SIG-M5 treated with dmso at 0.1 percent for 504 hours (cell line): ENCODE measurements around the gene ANKRD40.
A peak's percentile ranks its signal among the peaks of the same experiment; 100 is the strongest.

Source experiments
- DNase-seq: peaks from one replicate; lab custom pipeline; 2025; ENCODE audit not compliant: unreplicated experiment; lab: John Stamatoyannopoulos, UW

ANKRD40 gene

DNA sequence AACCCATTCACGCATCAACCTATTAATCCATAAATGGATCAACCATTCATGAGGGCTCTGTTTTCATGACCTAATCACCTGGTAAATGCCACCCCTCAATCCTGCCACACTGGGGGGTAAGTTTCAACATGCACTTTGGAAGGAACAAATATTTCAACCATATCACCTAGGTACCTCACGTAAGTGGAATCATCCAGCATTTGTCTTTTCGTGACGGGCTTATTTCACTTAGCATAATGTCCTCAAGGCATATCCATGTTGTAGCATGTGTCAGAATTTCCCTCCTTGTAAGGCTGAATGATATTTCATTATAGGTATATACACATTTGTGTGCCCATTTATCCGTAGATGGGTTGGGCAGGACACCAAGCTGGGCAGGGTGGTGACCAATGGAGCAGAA is 35.6 kb downstream of the ANKRD40 start:
- no peak for DNase-seq

DNA sequence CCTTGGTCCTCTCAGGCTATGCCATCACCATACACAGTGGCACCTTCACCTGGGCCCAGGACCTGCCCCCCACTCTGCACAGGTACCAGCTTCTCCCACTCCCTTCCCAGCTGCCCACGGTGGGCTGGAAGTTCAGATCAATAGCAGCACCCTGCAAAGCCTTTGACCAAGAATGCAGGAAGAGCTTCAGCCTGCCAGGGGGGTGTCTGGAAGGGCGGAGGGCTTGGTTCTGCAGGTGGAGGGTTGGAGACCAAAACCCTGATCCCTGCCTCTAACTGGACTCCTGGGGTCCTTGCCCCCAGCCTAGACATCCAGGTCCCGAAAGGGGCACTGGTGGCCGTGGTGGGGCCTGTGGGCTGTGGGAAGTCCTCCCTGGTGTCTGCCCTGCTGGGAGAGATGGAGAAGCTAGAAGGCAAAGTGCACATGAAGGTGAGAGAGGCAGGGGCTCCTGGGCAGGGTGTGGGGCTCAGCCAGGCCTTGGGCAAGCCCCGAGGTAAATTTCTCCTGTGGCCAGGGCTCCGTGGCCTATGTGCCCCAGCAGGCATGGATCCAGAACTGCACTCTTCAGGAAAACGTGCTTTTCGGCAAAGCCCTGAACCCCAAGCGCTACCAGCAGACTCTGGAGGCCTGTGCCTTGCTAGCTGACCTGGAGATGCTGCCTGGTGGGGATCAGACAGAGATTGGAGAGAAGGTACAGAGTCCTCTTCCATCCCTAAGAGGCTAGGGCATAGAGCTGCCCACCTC is 38.7 kb downstream of the ANKRD40 start:
- DNase-seq: no peak

DNA sequence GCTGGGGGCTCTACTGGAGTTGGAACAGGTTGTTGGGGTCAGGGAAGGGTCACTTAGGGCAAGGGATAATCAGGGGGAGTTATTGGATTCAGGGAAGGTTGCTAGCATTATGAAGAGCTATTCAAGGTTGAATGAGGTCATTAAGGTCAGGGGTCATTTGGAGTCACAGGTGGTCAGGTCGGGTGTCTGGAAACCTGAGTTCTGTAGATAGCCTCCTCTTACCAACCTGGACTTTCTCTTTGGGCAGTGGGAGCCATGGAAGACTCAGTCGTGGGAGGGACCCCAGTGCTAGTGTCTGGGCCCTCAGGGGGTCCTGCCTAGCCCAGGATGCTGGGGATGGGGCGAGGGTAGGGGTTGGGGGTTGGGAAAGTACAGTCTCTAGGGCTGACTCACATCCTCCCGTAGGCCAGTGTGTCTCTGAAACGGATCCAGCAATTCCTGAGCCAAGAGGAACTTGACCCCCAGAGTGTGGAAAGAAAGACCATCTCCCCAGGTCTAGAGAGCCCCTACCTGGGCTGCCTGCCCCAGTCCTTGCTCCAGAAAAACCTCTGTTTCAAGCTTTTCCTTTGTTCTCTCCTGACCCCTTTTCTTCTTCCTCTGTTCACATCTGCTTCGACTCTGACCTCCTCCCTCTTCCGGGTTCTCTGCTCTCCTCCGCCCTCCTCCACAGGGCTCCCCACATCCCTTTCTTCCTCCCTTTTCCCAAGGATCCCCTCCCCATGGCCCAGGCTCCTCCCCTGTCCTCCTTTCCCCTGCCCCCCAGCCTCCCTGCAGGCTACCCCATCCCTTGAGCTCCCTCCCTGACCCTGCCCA is 39.5 kb downstream of the ANKRD40 start:
- DNase-seq: no peak

DNA sequence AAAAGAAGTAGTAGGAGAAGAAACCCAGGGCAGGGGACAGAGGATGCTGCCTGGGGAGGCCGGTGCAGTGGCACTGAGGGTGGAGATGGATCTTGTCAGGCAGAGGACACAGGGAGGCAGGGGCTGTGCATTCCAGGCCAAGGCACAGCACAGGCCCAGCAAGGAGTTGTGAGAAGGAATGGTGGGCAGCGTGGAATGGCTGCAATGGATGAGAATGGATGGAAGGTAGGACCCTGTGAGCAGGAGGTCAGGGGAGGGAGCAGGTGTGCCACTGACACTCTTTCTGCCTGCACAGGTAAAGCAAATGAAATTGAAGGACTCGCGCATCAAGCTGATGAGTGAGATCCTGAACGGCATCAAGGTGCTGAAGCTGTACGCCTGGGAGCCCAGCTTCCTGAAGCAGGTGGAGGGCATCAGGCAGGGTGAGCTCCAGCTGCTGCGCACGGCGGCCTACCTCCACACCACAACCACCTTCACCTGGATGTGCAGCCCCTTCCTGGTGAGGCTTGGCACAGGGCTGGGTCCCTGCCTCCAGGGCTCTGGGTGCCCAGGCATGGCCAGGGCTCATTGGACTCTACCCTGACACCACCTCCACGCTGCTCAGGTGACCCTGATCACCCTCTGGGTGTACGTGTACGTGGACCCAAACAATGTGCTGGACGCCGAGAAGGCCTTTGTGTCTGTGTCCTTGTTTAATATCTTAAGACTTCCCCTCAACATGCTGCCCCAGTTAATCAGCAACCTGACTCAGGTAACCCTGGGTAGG is 40.3 kb downstream of the ANKRD40 start:
- no peak for DNase-seq

DNA sequence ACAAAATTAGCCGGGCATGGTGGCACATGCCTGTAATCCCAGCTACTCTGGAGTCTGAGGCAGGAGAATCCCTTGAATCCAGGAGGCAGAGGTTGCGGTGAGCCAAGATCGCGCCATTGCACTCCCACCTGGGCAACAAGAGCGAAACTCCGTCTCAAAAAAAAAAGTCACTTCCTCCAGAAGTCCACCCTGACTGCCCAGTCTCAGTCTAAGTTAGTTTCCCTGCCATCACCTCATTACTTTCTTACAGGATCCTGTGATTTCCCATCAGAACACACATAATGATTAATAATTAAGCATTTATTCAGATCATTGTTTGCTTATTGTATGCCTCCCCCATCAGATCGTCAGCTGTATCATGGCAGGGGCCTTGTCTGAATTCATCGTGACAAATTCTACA is 41.4 kb downstream of the ANKRD40 start:
- DNase-seq: no peak

DNA sequence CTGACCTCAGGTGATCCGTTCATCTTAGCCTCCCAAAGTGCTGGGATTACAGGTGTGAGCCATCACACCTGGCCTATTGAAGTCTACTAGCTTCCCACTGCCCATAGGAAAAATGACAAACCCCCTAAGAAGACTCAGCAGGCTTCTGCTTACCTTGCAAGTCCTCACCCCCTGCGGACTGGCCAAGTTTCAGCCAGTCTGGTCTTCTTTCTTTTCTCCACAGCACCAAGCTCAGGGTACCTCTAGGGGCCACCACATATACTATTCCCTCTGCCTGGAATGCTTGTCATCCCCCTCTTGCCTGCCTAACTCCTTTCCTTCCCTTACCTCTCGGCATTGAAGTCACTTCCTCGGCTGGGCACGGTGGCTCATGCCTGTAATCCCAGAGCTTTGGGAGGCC is 41.9 kb downstream of the ANKRD40 start:
- DNase-seq: no peak

DNA sequence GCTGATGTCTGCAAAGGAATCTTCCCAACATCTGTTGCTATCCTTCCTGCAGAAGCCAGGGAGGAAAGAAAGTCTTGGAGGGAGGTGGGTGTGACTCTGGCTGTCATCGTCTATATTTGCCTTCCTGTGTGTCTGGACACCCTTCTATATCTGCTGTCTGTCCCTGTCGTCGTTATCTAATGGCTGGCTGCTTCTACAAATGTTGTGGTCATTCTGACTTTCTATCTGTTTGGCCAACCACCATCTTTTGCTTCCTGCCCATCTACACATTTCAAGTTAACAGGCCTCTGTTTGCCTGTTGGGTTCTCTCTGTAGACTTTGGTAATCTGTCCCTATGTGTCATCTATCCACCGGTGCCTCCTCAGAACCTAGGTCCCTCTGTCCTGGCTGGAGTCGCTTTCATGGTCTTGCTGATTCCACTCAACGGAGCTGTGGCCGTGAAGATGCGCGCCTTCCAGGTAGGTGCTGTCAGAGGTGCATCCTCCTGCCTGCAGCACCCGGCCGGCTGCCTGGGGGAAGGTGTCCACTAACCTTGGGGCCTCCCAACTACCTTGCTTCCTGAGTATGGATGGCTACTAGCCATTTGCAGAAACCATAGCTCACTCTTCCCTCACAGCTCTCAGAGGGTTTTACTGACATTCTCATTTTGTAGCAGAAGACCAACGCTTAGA is 42.8 kb downstream of the ANKRD40 start:
- DNase-seq: no peak

DNA sequence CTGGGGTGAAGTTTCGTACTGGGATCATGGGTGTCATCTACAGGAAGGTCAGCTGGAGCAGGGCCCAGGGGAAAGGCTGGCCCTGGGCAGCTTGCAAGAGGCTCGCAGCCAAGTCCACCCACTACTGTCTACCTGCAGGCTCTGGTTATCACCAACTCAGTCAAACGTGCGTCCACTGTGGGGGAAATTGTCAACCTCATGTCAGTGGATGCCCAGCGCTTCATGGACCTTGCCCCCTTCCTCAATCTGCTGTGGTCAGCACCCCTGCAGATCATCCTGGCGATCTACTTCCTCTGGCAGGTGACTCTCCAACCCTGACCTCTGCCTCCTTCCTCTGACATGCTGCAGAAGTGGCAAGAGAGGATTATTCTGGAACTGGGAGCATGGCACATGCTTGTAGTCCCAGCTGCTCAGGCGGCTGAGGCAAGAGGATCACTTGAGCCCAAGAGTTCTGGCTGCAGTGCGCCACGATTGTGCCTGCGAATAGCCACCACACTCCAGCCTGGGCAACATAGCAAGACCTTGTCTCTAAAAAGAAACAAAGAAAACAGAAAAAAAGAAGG is 43.8 kb downstream of the ANKRD40 start:
- no peak for DNase-seq

DNA sequence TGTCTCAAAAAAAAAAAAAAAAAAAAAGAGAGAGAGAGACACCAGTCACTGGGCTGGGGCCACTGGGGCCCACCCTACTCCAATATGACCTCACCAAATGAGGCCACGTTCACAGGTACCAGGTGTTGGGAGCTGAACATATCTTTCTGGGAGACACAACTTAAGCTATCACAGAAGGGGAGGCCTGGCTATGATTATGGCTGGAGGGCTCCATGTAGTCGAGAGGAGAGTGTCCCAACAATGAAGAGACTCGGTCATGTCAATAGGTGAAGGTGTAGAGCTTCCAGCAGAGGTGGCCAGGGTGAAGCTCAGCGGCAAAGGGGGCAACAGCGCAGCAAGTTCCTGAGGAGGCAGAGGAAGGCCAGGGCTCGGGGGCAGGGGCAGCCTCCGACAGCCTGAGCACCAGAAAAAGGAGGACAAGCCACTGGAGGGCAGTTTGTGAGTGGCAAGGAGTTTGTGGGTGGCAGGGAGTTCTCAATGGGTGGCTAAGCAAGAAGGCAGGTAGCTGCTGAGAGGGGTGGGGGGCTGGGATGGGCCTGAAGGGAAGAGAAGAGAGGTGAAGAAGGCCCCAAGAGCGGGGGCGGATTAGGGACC is 45.0 kb downstream of the ANKRD40 start:
- DNase-seq: no peak

DNA sequence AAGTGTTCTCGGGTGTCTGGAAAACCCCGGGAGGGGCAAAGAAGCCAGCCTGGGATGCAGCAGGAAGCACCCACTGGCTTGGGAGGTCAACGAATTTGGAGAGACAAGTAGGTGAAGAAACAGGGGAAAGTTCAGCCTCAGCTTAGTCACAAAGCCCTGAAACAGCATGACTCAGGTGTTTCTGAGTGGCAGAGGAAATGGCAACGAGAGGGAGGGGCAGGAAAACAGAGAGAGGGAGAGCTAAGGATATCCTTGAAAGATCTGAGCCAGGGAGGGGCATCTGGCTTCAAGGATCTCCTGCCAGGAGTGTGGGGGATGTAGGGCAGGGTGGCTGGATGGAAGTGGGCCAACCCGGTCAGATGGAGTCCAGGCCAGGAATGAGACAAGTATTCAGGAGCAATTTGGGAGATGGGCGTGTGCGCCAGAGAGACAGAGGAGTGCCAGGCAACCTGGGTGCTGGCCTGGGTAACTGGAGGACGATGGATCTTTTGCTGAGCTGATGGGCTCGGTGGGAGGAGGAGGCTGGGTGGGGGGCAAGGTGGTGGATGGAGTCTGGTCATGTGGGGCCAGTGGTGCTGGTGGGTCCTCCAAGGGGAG is 45.8 kb downstream of the ANKRD40 start:
- DNase-seq: peak; percentile 68

DNA sequence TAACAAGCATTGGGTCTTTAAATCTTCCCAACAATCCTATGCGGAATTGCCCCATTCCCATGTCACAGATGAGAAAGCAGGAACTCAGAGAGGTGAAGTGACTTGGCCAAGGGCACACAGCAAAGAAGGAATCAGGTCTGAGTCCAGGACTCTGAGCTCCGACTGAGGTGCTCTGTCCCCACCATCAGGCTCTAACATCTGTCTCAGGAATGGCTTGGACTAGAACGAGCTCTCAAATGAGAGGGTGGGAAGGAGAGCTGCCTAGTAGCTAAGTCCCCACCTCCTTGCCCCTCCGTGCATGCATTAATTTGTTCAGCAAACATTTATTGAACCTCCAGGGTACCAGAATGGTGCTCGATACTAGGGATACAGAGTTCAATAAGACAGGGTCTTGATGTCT is 46.4 kb downstream of the ANKRD40 start:
- DNase-seq: no peak

DNA sequence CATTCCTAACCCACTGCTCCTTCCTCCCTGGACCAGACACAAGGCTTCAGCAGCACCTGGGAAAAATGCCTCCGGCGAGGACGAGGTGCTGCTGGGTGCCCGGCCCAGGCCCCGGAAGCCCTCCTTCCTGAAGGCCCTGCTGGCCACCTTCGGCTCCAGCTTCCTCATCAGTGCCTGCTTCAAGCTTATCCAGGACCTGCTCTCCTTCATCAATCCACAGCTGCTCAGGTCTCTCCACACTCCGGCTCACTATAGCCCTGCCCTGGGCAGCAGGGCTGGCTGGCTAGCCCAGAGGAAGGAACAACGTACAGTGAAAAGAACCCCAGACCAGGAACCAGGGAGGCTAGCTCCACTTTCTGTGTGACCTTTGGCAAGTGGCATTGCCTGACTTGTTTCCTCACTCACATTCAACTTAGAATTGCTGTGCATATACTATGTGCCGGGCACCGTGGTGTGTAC is 46.8 kb downstream of the ANKRD40 start:
- no peak for DNase-seq

DNA sequence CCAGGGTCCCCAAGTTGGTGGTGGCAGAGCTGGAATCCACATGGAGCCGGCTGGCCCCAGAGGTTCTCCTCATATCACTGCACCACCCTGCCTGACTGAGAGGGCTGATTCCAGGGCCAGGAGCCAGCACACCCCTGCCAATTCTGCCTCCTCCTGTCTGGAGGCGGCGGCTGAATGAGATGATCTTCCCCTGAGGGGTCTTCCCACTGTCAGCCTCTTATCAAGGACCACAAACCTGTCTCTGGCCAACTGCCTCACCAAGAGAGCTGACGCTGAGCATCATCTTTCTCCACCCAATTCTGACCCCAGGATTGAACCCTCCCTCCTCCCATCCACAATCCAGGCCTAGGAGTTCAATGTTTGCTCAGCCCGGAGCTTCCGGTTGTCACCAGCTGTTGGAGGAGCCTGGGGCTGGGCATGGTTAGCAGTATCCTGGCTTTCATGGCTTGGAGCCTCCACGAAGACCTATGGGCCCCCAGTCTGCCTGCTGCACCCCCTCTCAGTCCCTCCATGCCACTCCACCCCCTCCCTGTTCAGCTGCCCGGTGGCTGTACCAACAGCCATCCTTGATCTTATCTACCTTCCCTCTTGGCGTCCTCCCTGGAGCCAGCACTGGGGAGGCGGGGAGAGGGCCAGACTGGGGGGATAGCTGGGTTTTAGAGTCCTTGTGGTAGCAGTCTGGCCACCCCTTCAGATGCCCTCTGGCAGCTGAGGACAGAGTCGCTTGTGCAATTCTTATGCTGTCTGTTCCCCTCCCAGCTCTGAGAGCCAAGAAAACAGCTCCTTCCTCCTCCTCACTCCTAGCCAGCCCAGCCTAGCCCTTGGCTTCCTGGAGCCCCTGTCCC is 47.5 kb downstream of the ANKRD40 start:
- peak; percentile 29 for DNase-seq

DNA sequence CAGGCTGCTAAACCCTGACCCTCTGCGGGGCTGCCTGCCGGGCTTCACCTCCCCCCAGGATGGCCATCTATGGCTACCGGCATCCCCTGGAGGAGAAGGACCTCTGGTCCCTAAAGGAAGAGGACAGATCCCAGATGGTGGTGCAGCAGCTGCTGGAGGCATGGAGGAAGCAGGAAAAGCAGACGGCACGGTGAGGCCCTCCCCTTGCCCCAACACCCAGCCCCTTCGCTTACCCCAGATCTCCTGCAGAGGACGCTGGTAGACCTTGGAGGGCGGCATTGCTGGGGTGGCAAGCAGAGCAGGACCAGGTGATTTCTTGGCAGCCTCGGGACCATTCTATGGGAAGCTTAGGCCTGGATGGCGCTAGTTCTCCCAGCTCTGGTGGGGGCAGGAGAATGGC is 48.5 kb downstream of the ANKRD40 start:
- no peak for DNase-seq

DNA sequence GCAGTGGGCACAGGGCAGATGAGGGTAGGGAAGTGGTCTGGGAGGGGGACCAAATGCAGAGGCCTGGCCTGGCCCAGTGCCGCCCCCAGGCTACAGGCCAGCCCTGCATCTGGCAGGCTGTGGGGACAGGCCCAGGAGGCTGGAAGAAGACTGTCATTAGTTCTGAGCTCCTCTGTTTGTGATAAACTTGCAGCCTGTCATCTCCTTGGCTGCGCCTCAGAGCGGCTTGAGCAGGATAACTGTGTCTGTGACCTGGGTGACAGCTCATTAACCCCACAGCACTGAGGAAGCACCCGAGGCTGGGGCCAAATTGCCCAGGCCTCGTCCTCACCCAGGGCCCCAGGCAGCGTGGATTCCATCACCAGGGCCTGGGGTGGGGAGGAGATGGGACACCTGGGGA is 49.1 kb downstream of the ANKRD40 start:
- no peak for DNase-seq

DNA sequence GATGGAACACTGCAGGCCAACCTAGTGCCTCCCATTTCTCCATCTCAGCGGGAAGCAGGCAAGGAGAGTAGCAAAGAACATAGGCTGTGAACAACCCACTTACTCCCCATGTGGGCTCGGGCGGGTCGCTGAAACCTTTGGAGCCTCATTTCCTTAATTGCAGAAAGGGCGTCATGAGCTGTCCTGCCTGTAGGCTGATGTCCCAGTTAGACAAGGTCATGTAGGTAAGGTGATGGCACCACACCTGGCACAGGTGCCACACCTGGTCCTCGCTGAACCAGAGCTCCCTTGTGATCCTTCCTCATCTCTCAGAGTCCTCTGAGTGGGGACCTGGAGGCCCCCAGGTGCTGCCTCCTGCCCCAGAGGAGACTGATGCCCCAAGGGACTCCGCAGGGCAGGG is 50.1 kb downstream of the ANKRD40 start:
- no peak for DNase-seq

DNA sequence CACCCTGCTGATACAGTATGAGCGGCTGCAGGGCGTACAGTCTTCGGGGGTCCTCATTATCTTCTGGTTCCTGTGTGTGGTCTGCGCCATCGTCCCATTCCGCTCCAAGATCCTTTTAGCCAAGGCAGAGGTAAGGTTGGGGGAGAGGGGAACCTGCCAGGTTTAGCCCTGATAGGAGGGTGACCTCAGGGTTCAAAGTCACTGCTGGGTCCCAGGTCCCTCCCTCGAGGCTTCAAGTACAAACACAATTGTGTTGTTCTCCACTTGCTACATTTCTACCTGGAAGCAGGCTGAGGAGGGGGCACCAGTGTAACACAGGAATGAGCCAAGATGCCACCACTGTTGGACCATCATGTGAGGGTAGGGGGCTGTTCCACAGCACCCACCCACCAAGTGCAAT is 50.7 kb downstream of the ANKRD40 start:
- DNase-seq: no peak

DNA sequence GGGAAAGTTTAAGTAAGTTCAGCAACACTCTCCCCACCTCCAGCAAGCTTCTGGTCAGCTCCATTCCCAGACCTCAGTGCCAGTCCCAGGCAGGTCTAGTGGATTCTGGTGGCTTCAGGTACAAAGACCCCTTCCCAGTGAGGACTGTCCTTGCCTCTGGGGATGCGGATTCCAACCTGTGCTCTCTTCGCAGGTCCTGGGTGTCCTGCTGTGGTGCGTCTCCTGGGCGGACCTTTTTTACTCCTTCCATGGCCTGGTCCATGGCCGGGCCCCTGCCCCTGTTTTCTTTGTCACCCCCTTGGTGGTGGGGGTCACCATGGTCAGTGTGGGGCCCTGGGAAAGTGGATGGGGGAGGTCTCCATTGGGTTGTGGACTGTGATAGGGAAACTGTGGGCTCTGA is 51.2 kb downstream of the ANKRD40 start:
- no peak for DNase-seq

DNA sequence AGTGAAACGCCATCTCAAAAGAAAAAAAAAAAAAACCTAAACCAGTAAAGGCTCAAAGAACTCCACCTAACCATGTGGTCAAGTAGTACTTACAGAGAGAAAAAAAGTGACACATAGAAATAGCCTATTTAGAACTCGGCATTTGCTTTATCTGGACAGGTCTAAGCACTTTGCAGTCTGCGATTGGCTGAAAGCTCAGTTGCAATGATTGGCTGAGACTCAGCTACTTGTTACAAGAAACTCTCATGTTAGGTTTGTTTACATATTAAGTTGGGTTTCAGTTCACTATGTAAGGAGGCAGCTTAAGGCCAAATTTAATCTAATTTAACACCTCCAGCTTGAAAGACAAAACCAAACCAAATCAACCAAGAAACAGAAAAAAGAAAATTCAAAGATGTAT is 54.0 kb downstream of the ANKRD40 start:
- no peak for DNase-seq
